Measurements from ENCODE around the gene CARS2.
A peak's percentile ranks its signal among the peaks of the same experiment; 100 is the strongest.
"Not testable (repeated sequence)": the region's sequence is repeated elsewhere in the genome, so short reads cannot be mapped to it uniquely, and the experiment has no call there.

Gene CARS2

GRCh38 chr13:110715395-110716246 is 9.7 kb upstream of the CARS2 start:
- DNase-seq, result peak; percentile 98
- peaks cover 16% of the 10 kb centered on the region for H3K36me3 Mint-ChIP-seq
- CTCF ChIA-PET, result interaction anchor here (0.6 to 1.4 kb wide), 4 partner anchors 14 to 492 kb away, joined by 3 to 4 read pairs (median 3); no protein-coding TSS in a partner anchor
- H3K4me3 Mint-ChIP-seq, result peak overlapping the region; percentile 99
- H3K9me3 Mint-ChIP-seq, result no peaks in the 10 kb centered on the region
- peaks cover 33% of the 10 kb centered on the region for H3K4me1 Mint-ChIP-seq
- peaks cover 6% of the 10 kb centered on the region for H3K27me3 Mint-ChIP-seq
- H3K27ac Mint-ChIP-seq, result peak overlapping the region; percentile 99

- peaks cover 6% of the 10 kb centered on the region for H3K27me3 Mint-ChIP-seq
- DNase-seq, result peak; percentile 65
- H3K27ac Mint-ChIP-seq, result peak overlapping the region; percentile 99
- H3K9me3 Mint-ChIP-seq, result no peaks in the 10 kb centered on the region
- peaks cover 13% of the 10 kb centered on the region for H3K36me3 Mint-ChIP-seq
- CTCF ChIA-PET, result interaction anchor here (0.6 to 1.4 kb wide), 3 partner anchors 13 to 492 kb away, joined by 3 read pairs; no protein-coding TSS in a partner anchor
- peaks cover 33% of the 10 kb centered on the region for H3K4me1 Mint-ChIP-seq
- peak overlapping the region; percentile 99 for H3K4me3 Mint-ChIP-seq
Observed at GRCh38 chr13:110714797-110715394, 9.0 kb upstream of the CARS2 start.

- DNase-seq, result peak; percentile 82
- H3K36me3 Mint-ChIP-seq, result peaks cover 6% of the 10 kb centered on the region
- CTCF ChIA-PET, result interaction anchor here (1.4 kb wide), 1 partner anchor 69 kb away, joined by 3 read pairs; no protein-coding TSS in a partner anchor
- peak overlapping the region; percentile 99 for H3K27ac Mint-ChIP-seq
- H3K27me3 Mint-ChIP-seq, result peaks cover 11% of the 10 kb centered on the region
- H3K9me3 Mint-ChIP-seq, result no peaks in the 10 kb centered on the region
- peak overlapping the region; percentile 99 for H3K4me3 Mint-ChIP-seq
- peaks cover 33% of the 10 kb centered on the region for H3K4me1 Mint-ChIP-seq
Observed at GRCh38 chr13:110713981-110714796, 8.3 kb upstream of the CARS2 start.

GRCh38 chr13:110713642-110713952 is 7.7 kb upstream of the CARS2 start, which contains the start of gene ING1:
Gene ING1 (plus strand): TSS chr13:110713700. CDS start chr13:110714150, 450 bp downstream.
- Mint-ChIP-seq H3K4me3 (peak within 1 kb of the TSS; percentile 99), H3K27me3 (peaks cover 14% of the 10 kb centered on the region), H3K36me3 (peaks cover 4% of the 10 kb centered on the region), H3K4me1 (peaks cover 30% of the 10 kb centered on the region), H3K9me3 (no peaks in the 10 kb centered on the region), H3K27ac (peak within 1 kb of the TSS; percentile 99)
- DNase-seq, result no peak
- CTCF ChIA-PET, result no interaction called here

GRCh38 chr13:110712849-110713641 is 7.1 kb upstream of the CARS2 start:
- H3K4me1 Mint-ChIP-seq, result peaks cover 27% of the 10 kb centered on the region
- CTCF ChIA-PET, result no interaction called here
- peak overlapping the region; percentile 97 for H3K27ac Mint-ChIP-seq
- H3K4me3 Mint-ChIP-seq, result peak overlapping the region; percentile 92
- peaks cover 14% of the 10 kb centered on the region for H3K27me3 Mint-ChIP-seq
- peaks cover 4% of the 10 kb centered on the region for H3K36me3 Mint-ChIP-seq
- peak; percentile 99 for DNase-seq
- H3K9me3 Mint-ChIP-seq, result no peaks in the 10 kb centered on the region

GRCh38 chr13:110712081-110712848 is 6.3 kb upstream of the CARS2 start:
- Mint-ChIP-seq H3K9me3 (no peaks in the 10 kb centered on the region), H3K4me1 (peaks cover 25% of the 10 kb centered on the region), H3K4me3 (peak overlapping the region; percentile 92), H3K36me3 (peaks cover 4% of the 10 kb centered on the region), H3K27me3 (peaks cover 14% of the 10 kb centered on the region), H3K27ac (peak overlapping the region; percentile 97)
- CTCF ChIA-PET, result no interaction called here
- DNase-seq, result peak; percentile 85

- H3K4me3 Mint-ChIP-seq, result peak overlapping the region; percentile 92
- H3K4me1 Mint-ChIP-seq, result peaks cover 50% of the 10 kb centered on the region
- peaks cover 7% of the 10 kb centered on the region for H3K27me3 Mint-ChIP-seq
- H3K9me3 Mint-ChIP-seq, result no peaks in the 10 kb centered on the region
- CTCF ChIA-PET, result interaction anchor here (0.8 kb wide), 1 partner anchor 94 kb away, joined by 3 read pairs; no protein-coding TSS in a partner anchor
- peak overlapping the region; percentile 78 for H3K27ac Mint-ChIP-seq
- peaks cover 16% of the 10 kb centered on the region for H3K36me3 Mint-ChIP-seq
- no peak for DNase-seq
Observed at GRCh38 chr13:110706570-110707372, 855 bp upstream of the CARS2 start.

- Mint-ChIP-seq H3K27ac (peak overlapping the region; percentile 92), H3K36me3 (peaks cover 26% of the 10 kb centered on the region), H3K27me3 (peaks cover 7% of the 10 kb centered on the region), H3K9me3 (no peaks in the 10 kb centered on the region), H3K4me1 (peaks cover 43% of the 10 kb centered on the region), H3K4me3 (peak overlapping the region; percentile 92)
- CTCF ChIA-PET, result interaction anchor here (1.1 kb wide), 1 partner anchor 12 kb away, joined by 3 read pairs; no protein-coding TSS in a partner anchor
- DNase-seq, result no peak
Observed at GRCh38 chr13:110705356-110705825, 525 bp downstream of the CARS2 start.

- Mint-ChIP-seq H3K4me3 (no peak overlapping the region), H3K27me3 (no peaks in the 10 kb centered on the region), H3K9me3 (no peaks in the 10 kb centered on the region), H3K36me3 (peaks cover 44% of the 10 kb centered on the region), H3K4me1 (peaks cover 48% of the 10 kb centered on the region), H3K27ac (peak overlapping the region; percentile 16)
- CTCF ChIA-PET, result interaction anchor here (0.7 to 1.0 kb wide), 2 partner anchors 14 to 20 kb away, joined by 3 read pairs; no protein-coding TSS in a partner anchor
- DNase-seq, result no peak
Observed at GRCh38 chr13:110702591-110703526, 3.1 kb downstream of the CARS2 start.

GRCh38 chr13:110702089-110702488 is 3.8 kb downstream of the CARS2 start:
- no peak for DNase-seq
- CTCF ChIA-PET, result interaction anchor here (0.7 to 1.0 kb wide), 3 partner anchors 13 to 19 kb away, joined by 3 read pairs; no protein-coding TSS in a partner anchor
- Mint-ChIP-seq H3K27me3 (no peaks in the 10 kb centered on the region), H3K4me1 (peaks cover 47% of the 10 kb centered on the region), H3K9me3 (no peaks in the 10 kb centered on the region), H3K27ac (no peak overlapping the region), H3K4me3 (no peak overlapping the region), H3K36me3 (peaks cover 49% of the 10 kb centered on the region)

GRCh38 chr13:110701061-110701460 is 4.9 kb downstream of the CARS2 start:
- H3K9me3 Mint-ChIP-seq, H3K27me3 Mint-ChIP-seq, H3K27ac Mint-ChIP-seq, CTCF ChIA-PET, DNase-seq, H3K4me3 Mint-ChIP-seq: not testable (repeated sequence)
- Mint-ChIP-seq H3K36me3 (peaks cover 57% of the 10 kb centered on the region), H3K4me1 (peaks cover 44% of the 10 kb centered on the region)

All from activated naive CD4-positive, alpha-beta T cell treated with anti-CD3 and anti-CD28 coated beads, Interleukin-2, amount 10 ng/mL, durations not matched to agents 7 days and 5 days (primary cell).